T-helper 22 cell (primary cell): ENCODE measurements around the gene UTP15.

Experiments
- DNase-seq: peaks from one replicate; pipeline ENCODE4 v3.0.0-alpha.2; 2020; ENCODE audit warnings: low read depth

The UTP15 gene

GRCh38 chr5:73565139-73565968 is at the start of gene UTP15, which contains the start of gene ANKRA2:
TSS of gene UTP15 (plus strand) at chr5:73565743. CDS start at chr5:73567345, 1,602 bp downstream.
TSS of gene ANKRA2 (minus strand) at chr5:73565639. CDS start at chr5:73562881, 2,758 bp downstream.
- DNase-seq = peak; percentile 97

- DNase-seq = peak; percentile 36
Observed at GRCh38 chr5:73519531-73520283, 45.8 kb upstream of the UTP15 start.

GRCh38 chr5:73522989-73523388 is 42.6 kb upstream of the UTP15 start:
- DNase-seq = no peak

GRCh38 chr5:73523861-73524260 is 41.7 kb upstream of the UTP15 start:
- no peak for DNase-seq

- no peak for DNase-seq
Observed at GRCh38 chr5:73525606-73526203, 39.8 kb upstream of the UTP15 start.

- no peak for DNase-seq
Observed at GRCh38 chr5:73528248-73528647, 37.3 kb upstream of the UTP15 start.

GRCh38 chr5:73529081-73529480 is 36.5 kb upstream of the UTP15 start:
- DNase-seq = no peak

- DNase-seq = no peak
Observed at GRCh38 chr5:73531356-73531755, 34.2 kb upstream of the UTP15 start.

GRCh38 chr5:73532195-73532594 is 33.3 kb upstream of the UTP15 start:
- no peak for DNase-seq

- DNase-seq = no peak
Observed at GRCh38 chr5:73534011-73534644, 31.4 kb upstream of the UTP15 start.

GRCh38 chr5:73534971-73535370 is 30.6 kb upstream of the UTP15 start:
- DNase-seq = no peak

GRCh38 chr5:73539730-73540129 is 25.8 kb upstream of the UTP15 start:
- DNase-seq = no peak

GRCh38 chr5:73540192-73540591 is 25.4 kb upstream of the UTP15 start:
- no peak for DNase-seq

GRCh38 chr5:73542020-73542419 is 23.5 kb upstream of the UTP15 start:
- no peak for DNase-seq

- DNase-seq = no peak
Observed at GRCh38 chr5:73544429-73545402, 20.8 kb upstream of the UTP15 start.

GRCh38 chr5:73545403-73545779 is 20.2 kb upstream of the UTP15 start:
- DNase-seq = no peak

- DNase-seq = no peak
Observed at GRCh38 chr5:73550016-73550415, 15.5 kb upstream of the UTP15 start.

GRCh38 chr5:73552642-73553041 is 12.9 kb upstream of the UTP15 start:
- DNase-seq = no peak

GRCh38 chr5:73558950-73559349 is 6.6 kb upstream of the UTP15 start:
- DNase-seq = no peak

- no peak for DNase-seq
Observed at GRCh38 chr5:73564018-73564417, 1.5 kb upstream of the UTP15 start.

- DNase-seq = no peak
Observed at GRCh38 chr5:73564675-73565074, 868 bp upstream of the UTP15 start.
